WTC11 (cell line): ENCODE data around the gene ZBTB12. TPM values are rescaled to one million over a fixed set of nuclear protein-coding genes. Genes with fewer than 3 reads are reported as not detected.

Experiments
- ATAC-seq: fragments of 200-7000 bp; cut with Tn5 transposase; 2 replicates; pipeline ENCODE4 v1.10.0; 2021; ENCODE audit warnings: mild to moderate bottlenecking, moderate library complexity
- CTCF ChIA-PET: fragments of 300-600 bp; sonication (Branson Sonifier 250); formaldehyde crosslinking; loops from one replicate; lab custom pipeline; 2021; ENCODE audit warnings: antibody characterized with exemption; lab: Charles Lee
- POLR2A ChIA-PET: fragments of 350-600 bp; sonication (Branson Sonifier 250); formaldehyde crosslinking; loops from one replicate; lab custom pipeline; 2021; ENCODE audit warnings: antibody characterized with exemption; lab: Charles Lee
- DNase-seq: peaks from one replicate; pipeline ENCODE4 v3.0.0; 2021; ENCODE audit warnings: low spot score
- H3K27ac Mint-ChIP-seq: 2 replicates; pipeline ENCODE4 v1.8.0; 2021; ENCODE audit warnings: mixed read lengths
- H3K27me3 Mint-ChIP-seq: 2 replicates; pipeline ENCODE4 v1.8.0; 2021; ENCODE audit warnings: low read depth, mild to moderate bottlenecking, moderate library complexity, mixed read lengths
- H3K36me3 Mint-ChIP-seq: 2 replicates; pipeline ENCODE4 v1.8.0; 2021; ENCODE audit warnings: mixed read lengths
- H3K4me1 Mint-ChIP-seq: 2 replicates; pipeline ENCODE4 v1.8.0; 2022; ENCODE audit warnings: mixed read lengths
- H3K4me3 Mint-ChIP-seq: 2 replicates; pipeline ENCODE4 v1.8.0; 2021; ENCODE audit warnings: mild to moderate bottlenecking, moderate library complexity, mixed read lengths
- H3K9me3 Mint-ChIP-seq: 2 replicates; pipeline ENCODE4 v1.8.0; 2021; ENCODE audit warnings: mixed read lengths
- ELF4 ChIP-seq: sonication (generic); formaldehyde crosslinking; IDR thresholded peaks from 2 replicates; pipeline ENCODE4 v1.8.1; 2022; ENCODE audit warnings: low read depth, mild to moderate bottlenecking, moderate library complexity, missing genetic modification reagents
- NFYB ChIP-seq: sonication (generic); formaldehyde crosslinking; conservative IDR thresholded peaks from 2 replicates; pipeline ENCODE4 v1.8.0; 2022; ENCODE audit warnings: low read depth, missing genetic modification reagents
- NR2C2 ChIP-seq: sonication (generic); formaldehyde crosslinking; IDR thresholded peaks from 2 replicates; pipeline ENCODE4 v1.8.0; 2022; ENCODE audit warnings: mild to moderate bottlenecking, missing genetic modification reagents
- PRDM15 ChIP-seq: sonication (generic); formaldehyde crosslinking; IDR thresholded peaks from 2 replicates; pipeline ENCODE4 v1.8.0; 2022; ENCODE audit warnings: missing genetic modification reagents
- SMAD3 ChIP-seq: sonication (generic); formaldehyde crosslinking; IDR thresholded peaks from 2 replicates; pipeline ENCODE4 v1.8.0; 2022; ENCODE audit warnings: missing genetic modification reagents, mild to moderate bottlenecking, borderline replicate concordance
- TEAD1 ChIP-seq: sonication (generic); formaldehyde crosslinking; IDR thresholded peaks from 2 replicates; pipeline ENCODE4 v1.8.0; 2022; ENCODE audit warnings: mild to moderate bottlenecking, missing genetic modification reagents
- USF1 ChIP-seq: sonication (generic); formaldehyde crosslinking; IDR thresholded peaks from 2 replicates; pipeline ENCODE4 v1.8.0; 2022; ENCODE audit warnings: mild to moderate bottlenecking, missing genetic modification reagents
- ZNF219 ChIP-seq: sonication (generic); formaldehyde crosslinking; IDR thresholded peaks from 2 replicates; pipeline ENCODE4 v1.8.0; 2023; ENCODE audit warnings: missing genetic modification reagents, mild to moderate bottlenecking, borderline replicate concordance
- ZNF416 ChIP-seq: fragments of 250-450 bp; sonication (Bioruptor Pico); IDR thresholded peaks from 2 replicates; pipeline ENCODE4 v1.9.0; 2021; ENCODE audit warnings: mild to moderate bottlenecking, inconsistent platforms
- ZNF423 ChIP-seq: fragments of 250-450 bp; sonication (Bioruptor Pico); IDR thresholded peaks from 2 replicates; pipeline ENCODE4 v2.1.2; 2022; ENCODE audit warnings: mild to moderate bottlenecking, moderate library complexity
- total RNA-seq: library from RNA; stranded (reverse); gene quantifications from 3 replicates; pipeline ENCODE4 v1.2.3, GENCODE V29; 2021
- TF ChIP-seq, protein P1 (sequence below): sonication (generic); formaldehyde crosslinking; IDR thresholded peaks from 2 replicates; pipeline ENCODE4 v1.8.1; 2023; ENCODE audit warnings: mild to moderate bottlenecking, missing genetic modification reagents, moderate library complexity
- TF ChIP-seq, protein P2 (sequence below): fragments of 250-450 bp; sonication (Bioruptor Pico); IDR thresholded peaks from 2 replicates; pipeline ENCODE4 v1.9.0; 2021; ENCODE audit warnings: mild to moderate bottlenecking
- TF ChIP-seq, protein P3 (sequence below): sonication (generic); formaldehyde crosslinking; IDR thresholded peaks from 2 replicates; pipeline ENCODE4 v1.8.1; 2023; ENCODE audit warnings: mild to moderate bottlenecking, moderate library complexity, missing genetic modification reagents
- TF ChIP-seq, protein P4 (sequence below): fragments of 250-450 bp; sonication (Bioruptor Pico); IDR thresholded peaks from 2 replicates; pipeline ENCODE4 v1.8.0; 2021; ENCODE audit warnings: mild to moderate bottlenecking

The ZBTB12 gene
- total RNA-seq, 1 experiment from 2014 or later, result 24.0 TPM

DNA sequence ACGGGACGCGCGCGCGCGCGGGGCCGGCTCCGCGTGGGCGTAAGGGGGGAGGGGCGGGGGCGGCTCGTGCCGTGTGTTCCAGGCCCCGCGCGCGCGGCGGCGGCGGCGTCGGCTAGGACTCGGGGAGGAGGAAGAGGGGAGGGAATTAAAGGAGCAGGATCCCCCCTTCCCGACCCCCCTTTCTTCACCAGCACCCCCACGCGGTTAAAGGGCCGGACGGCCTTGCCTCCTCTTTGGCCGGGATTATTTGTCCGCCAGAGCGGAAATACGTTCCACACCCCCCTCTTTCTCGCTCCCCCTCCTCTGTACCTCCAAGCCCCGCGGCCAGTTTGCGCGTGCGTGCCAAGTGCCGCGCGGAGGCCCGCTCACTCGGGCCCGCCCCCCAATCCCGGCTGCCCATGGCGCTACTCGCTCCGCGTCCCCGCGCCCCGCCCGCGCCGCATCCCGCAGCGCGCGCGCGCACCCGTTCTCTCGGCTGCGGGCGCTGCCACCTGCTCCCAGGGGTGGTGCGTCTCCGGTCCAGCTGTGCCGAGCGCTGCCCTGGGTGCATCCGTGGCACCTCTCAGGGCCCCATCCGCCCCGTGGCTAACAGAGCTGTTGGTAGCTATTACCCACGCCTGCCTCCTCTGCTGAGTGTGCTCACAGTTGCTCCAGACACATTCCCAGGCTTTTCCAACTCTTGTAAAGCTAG, at the start of gene ZBTB12 (continued):
- no peak for TF ChIP-seq ELF4 (CRISPR knock-in tag)
- peak; percentile 84 for TF ChIP-seq ZNF423 (CRISPR knock-in tag)
- TF ChIP-seq, protein P1, sequence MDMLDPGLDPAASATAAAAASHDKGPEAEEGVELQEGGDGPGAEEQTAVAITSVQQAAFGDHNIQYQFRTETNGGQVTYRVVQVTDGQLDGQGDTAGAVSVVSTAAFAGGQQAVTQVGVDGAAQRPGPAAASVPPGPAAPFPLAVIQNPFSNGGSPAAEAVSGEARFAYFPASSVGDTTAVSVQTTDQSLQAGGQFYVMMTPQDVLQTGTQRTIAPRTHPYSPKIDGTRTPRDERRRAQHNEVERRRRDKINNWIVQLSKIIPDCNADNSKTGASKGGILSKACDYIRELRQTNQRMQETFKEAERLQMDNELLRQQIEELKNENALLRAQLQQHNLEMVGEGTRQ (CRISPR knock-in tag), result no peak
- TF ChIP-seq, protein P2, sequence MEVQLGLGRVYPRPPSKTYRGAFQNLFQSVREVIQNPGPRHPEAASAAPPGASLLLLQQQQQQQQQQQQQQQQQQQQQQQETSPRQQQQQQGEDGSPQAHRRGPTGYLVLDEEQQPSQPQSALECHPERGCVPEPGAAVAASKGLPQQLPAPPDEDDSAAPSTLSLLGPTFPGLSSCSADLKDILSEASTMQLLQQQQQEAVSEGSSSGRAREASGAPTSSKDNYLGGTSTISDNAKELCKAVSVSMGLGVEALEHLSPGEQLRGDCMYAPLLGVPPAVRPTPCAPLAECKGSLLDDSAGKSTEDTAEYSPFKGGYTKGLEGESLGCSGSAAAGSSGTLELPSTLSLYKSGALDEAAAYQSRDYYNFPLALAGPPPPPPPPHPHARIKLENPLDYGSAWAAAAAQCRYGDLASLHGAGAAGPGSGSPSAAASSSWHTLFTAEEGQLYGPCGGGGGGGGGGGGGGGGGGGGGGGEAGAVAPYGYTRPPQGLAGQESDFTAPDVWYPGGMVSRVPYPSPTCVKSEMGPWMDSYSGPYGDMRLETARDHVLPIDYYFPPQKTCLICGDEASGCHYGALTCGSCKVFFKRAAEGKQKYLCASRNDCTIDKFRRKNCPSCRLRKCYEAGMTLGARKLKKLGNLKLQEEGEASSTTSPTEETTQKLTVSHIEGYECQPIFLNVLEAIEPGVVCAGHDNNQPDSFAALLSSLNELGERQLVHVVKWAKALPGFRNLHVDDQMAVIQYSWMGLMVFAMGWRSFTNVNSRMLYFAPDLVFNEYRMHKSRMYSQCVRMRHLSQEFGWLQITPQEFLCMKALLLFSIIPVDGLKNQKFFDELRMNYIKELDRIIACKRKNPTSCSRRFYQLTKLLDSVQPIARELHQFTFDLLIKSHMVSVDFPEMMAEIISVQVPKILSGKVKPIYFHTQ, result no peak
- 0 out of 2 replicates have a peak, but pooled peaks have one; percentile 40 for TF ChIP-seq ZNF219 (CRISPR knock-in tag)
- TF ChIP-seq TEAD1, result no peak

DNA sequence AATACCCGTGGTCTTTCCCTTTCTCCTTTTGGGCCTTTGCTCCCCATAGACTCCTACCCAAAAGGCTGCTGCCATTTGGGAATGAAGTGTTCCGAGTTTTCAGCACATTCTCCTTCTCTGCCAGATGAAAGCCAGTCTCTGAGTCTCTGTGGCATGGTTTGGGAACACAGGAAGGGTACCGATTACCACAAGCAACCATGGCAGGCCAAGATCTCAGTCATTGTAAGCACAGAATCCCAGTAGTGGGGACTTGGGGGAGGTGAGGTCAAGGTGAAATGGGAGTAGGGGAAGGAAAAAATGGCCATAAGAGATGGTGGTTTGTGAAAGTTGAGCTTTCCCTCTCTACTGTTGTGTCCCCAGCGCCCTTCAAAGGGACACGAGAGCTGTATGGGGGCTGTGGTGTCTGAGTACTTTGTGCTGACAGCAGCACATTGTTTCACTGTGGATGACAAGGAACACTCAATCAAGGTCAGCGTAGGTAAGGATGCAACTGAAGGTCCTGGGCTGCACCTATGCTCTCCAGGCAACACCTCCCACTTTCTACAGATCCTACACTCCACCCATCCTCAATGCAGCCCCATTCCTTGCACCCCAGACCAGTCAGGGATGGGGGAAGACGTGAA, 48.2 kb upstream of the ZBTB12 start:
- Mint-ChIP-seq H3K27me3 (peaks cover 36% of the 10 kb centered on the region), H3K4me3 (no peak overlapping the region)
- DNase-seq, result no peak

More for the DNA sequence above, 48.2 kb upstream of the ZBTB12 start:
- H3K27ac Mint-ChIP-seq, result no peak overlapping the region
- ChIA-PET POLR2A (no interaction called here), CTCF (interaction anchor here (0.6 kb wide), 1 partner anchor 403 kb away, joined by 4 read pairs; the partner anchor contains the start of gene NFKBIL1)
- H3K4me1 Mint-ChIP-seq, result peaks cover 4% of the 10 kb centered on the region; the same call in 1 of the 2 replicates
- TF ChIP-seq SMAD3, result no peak
- no peak for TF ChIP-seq ZNF416 (CRISPR knock-in tag)
- TF ChIP-seq, protein P3, sequence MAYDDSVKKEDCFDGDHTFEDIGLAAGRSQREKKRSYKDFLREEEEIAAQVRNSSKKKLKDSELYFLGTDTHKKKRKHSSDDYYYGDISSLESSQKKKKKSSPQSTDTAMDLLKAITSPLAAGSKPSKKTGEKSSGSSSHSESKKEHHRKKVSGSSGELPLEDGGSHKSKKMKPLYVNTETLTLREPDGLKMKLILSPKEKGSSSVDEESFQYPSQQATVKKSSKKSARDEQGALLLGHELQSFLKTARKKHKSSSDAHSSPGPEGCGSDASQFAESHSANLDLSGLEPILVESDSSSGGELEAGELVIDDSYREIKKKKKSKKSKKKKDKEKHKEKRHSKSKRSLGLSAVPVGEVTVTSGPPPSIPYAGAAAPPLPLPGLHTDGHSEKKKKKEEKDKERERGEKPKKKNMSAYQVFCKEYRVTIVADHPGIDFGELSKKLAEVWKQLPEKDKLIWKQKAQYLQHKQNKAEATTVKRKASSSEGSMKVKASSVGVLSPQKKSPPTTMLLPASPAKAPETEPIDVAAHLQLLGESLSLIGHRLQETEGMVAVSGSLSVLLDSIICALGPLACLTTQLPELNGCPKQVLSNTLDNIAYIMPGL, result no peak
- TF ChIP-seq PRDM15 (CRISPR knock-in tag), result no peak
- no peak for TF ChIP-seq USF1 (CRISPR knock-in tag)
- TF ChIP-seq, protein P4, sequence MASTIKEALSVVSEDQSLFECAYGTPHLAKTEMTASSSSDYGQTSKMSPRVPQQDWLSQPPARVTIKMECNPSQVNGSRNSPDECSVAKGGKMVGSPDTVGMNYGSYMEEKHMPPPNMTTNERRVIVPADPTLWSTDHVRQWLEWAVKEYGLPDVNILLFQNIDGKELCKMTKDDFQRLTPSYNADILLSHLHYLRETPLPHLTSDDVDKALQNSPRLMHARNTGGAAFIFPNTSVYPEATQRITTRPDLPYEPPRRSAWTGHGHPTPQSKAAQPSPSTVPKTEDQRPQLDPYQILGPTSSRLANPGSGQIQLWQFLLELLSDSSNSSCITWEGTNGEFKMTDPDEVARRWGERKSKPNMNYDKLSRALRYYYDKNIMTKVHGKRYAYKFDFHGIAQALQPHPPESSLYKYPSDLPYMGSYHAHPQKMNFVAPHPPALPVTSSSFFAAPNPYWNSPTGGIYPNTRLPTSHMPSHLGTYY, result no peak
- TF ChIP-seq NFYB (CRISPR knock-in tag), result no peak
- no peak for TF ChIP-seq NR2C2 (CRISPR knock-in tag)
- no peak for TF ChIP-seq ELF4 (CRISPR knock-in tag)
- ATAC-seq, result no peak
- H3K9me3 Mint-ChIP-seq, result no peaks in the 10 kb centered on the region
- H3K36me3 Mint-ChIP-seq, result peaks cover 32% of the 10 kb centered on the region
